Forelimb muscle (tissue), 1 donor: ENCODE measurements around the gene PHC3. TPM values are rescaled to one million over a fixed set of nuclear protein-coding genes. Genes with fewer than 3 reads are reported as not detected.
"Not testable (repeated sequence)": the region's sequence is repeated elsewhere in the genome, so short reads cannot be mapped to it uniquely, and the experiment has no call there.

Source experiments
- DNase-seq: peaks from one replicate; pipeline ENCODE4 v3.0.0-alpha.2; 2013; ENCODE audit warnings: low read depth
- polyA plus RNA-seq: library from polyadenylated mRNA; unstranded; fragments of 120-200 nt; gene quantifications from one replicate; pipeline ENCODE4 v1.2.1, GENCODE V29; 2013; ENCODE audit not compliant: insufficient read length

Gene PHC3
- polyA plus RNA-seq, 1 donor: 18.4 TPM

DNA sequence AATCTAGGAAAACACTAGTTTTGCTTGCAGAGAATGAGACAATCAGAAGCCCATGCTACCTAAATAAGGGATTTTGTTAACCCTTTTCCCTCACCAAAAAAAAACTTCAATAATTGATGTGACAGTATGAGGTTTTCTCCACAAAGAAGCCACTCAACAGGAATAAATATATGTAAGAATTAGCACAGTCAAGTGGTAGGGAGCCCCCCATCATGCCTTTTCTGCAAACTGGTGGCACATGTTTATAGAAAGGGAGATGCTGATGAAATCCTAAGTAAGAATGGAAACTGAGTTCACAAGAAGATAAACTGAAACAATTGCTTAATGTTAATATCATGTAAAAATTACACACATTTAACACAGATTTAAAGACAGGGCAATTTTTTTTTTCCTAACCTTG lies 51.0 kb downstream of the PHC3 start:
- no peak for DNase-seq

DNA sequence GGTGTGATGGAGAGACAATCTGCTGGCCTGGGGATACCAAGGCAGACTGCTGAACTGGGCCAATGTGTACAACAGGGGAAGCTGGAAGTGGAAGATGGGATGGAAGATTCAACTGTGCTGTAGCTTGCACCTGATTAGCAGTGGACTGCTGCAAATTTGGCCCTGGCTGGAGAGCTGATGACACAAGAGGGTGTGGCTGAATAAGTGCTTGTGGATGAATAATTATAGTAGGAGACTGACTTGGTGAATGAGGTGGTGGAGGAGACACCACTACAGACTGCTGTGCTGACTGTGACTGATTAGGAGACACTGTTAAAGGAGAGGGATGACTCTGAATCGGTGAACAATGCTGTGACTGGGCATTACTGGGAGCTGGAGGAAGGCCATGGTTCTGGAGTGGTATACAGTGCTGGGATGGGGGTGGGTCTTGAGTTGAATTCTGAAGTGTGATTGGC lies 52.5 kb downstream of the PHC3 start:
- no peak for DNase-seq

- no peak for DNase-seq
Measured at GRCh38 chr3:170128259-170128976, 53.1 kb downstream of the PHC3 start.

DNA sequence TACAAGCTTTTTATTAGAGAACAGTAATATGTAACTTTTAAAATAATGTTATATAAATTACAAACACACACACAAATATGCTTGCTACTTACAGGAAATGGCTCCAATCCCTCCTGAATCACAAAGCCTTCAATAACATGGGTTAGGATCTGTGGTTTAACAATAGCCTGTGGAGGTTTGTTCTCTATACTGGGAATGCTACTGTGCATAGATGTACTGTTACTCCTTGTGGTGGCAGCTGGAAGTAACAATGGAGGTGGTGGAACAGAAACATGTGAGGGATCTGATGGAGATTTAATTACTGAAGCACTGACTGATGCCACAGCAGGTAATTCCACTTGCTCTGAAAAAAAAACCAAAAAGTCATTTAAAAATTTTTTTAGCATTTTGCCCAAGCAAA lies 64.4 kb downstream of the PHC3 start:
- DNase-seq: no peak

DNA sequence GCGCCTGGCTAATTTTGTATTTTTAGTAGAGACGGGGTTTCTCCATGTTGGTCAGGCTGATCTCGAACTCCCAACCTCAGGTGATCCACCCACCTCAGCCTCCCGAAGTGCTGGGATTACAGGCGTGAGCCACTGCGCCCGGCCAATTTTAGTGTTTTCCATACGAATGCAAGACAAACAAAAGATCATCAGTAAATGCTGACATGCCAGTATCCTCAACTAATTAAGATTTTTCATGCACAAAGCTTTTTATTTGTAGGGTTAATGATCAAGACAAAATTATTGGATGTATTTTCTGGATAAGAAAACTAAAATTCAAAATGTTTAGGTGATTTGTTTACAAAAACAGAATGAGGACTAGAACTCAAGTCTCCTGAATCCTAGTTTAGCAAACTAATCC lies 67.4 kb downstream of the PHC3 start:
- not testable (repeated sequence) for DNase-seq

DNA sequence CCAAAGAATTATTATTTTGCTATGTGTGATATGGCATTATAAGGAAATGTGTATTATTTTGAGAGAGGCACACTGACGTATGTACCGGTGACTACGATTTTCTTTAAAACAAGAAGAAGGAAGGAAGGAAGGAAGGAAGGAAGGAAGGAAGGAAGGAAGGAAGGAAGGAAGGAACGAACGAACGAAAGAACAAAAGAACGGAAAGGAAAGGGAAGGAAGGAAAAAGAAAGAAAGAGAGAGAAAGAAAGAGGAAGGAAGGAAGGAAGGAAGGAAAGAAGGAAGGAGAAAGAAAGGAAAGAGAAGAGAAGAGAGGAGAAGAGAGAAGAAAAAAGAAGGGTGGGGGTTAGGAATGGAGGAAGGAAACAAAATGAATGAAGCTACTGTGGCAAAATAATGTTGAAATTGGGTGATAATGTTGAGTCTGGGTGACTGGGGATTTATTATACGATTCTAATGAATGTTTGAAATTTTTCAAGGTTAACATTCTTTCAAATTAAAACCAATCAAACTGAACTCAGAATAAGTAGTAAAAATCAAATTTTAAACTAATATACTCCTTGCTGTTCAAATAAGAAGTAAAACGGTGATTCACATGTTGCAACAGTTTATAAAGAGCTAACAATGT lies 70.3 kb downstream of the PHC3 start:
- DNase-seq: no peak

DNA sequence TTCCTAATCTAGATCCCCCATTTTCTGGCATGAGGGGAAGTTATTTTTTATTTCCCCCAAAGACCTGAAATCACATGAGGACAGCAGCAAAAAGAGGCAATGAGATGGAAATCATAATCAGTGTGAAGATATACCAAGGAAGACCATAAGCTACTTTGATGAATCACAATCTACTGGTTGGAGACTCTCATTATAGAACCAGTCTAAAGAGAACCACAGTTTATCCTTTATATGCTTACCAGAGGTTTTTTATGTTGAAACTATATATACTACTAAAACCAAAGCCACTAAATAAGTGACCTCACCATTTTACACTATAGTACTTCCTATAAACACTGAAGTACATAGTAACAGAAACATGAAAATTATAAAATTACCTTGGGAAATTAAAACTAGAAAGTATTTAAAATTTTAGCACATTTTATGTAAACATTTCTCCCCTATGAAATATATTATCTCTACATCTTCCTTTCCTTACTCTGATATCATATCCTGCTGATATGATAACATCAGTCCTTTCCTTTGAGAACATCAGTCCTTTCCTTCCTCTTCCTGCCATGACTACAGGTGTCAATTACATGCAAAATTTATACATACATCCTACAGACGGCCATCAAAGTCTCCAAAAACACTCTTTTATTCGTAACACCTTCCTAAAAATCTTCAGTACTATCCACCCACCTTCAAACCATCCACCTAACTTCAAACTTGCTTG lies 71.8 kb downstream of the PHC3 start:
- DNase-seq: no peak

DNA sequence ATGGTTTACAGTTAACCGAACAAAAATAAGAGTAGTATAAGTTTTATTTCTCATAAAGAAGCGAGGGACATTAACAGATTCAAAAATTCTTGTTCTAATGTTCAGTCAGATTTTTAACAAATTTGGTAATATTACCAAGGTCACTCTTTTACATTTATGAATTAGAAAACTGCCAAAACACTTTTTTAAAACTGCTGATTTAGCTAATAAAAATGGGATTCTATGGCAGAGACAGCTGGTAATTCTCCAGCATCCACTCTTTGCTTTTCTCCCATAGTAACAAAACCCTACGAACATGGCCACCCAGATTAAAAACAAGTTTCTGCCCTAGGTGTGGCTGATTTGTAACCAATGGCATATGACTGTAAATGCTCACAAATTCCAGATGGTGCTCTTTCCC lies 72.6 kb downstream of the PHC3 start:
- no peak for DNase-seq

GRCh38 chr3:170107941-170108340 lies 73.6 kb downstream of the PHC3 start:
- no peak for DNase-seq

DNA sequence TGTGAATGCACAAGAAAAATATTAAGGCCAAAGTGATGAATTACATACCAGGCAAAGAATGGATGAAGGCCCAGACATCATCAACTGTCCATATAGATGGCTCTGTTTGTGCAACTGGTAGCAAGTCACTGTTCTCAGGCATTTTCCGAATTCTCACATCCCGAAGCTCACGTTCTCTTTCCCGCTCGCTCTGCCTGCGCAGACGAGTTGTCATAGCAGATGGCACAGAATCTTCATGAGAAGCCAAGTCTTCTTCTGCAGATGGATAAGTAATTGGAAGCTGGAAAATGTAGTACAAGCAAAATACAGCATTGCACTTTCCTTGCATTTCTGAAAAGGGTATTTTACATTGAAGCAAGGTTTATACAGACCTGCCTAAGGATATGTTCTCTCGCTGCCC lies 79.1 kb downstream of the PHC3 start:
- DNase-seq: no peak

DNA sequence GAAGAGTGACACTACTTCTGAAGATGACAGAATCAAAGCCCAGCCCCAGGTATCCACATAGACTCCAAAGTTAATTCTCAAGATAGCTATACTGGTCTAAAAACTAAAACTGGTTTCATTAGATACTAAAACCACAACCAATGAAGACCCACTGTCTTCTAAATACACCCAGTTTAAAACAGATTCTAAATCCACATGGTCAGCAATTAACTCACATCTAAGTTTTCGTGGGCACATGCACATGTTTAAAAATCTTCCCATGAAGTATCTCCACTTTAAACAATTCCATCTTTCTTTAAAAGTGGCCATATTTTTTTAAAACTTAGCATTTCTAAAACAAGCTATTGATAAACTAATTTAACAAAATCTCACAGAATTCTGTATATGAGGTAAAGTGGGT lies 80.6 kb downstream of the PHC3 start:
- DNase-seq: no peak

- DNase-seq: no peak
Measured at GRCh38 chr3:170098753-170099152, 82.8 kb downstream of the PHC3 start.

DNA sequence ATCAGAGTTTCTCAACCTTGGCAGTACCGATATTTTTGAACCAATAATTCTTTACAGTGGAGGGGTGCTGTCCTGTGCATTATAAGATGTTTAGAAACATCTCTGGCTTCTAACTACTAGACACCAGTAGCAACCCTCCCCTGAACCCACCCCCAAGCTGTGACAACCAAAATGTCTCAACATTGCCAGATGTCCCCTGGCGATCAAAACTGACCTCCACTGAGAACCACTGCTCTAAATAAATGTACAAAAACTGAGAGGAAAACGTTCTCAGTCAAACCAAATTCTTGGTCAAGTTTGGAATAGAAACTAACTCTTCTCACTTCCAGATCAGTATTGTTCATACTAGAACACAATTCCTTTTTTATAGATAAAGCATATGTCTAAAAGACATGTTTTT lies 85.2 kb downstream of the PHC3 start:
- no peak for DNase-seq

DNA sequence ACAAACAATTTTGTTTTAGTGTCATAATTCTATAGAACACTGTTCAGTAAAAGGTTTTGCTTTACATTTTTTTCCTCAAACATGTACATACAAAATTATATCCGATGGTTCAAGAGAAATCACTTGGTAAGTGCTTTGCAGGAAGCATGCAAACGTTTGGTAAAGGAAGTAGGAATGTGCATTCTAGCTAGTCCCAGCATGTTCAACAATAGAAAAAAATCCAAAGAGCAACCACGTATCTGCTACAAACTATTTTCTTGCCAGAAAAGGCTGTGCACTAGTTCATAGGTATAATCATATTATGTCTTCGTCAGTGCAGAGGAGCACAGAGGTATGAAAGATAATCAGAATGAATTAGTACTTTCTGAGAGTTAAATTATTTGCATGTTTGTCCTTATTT lies 85.8 kb downstream of the PHC3 start:
- DNase-seq: no peak

GRCh38 chr3:170092907-170093306 lies 88.6 kb downstream of the PHC3 start:
- DNase-seq: no peak

DNA sequence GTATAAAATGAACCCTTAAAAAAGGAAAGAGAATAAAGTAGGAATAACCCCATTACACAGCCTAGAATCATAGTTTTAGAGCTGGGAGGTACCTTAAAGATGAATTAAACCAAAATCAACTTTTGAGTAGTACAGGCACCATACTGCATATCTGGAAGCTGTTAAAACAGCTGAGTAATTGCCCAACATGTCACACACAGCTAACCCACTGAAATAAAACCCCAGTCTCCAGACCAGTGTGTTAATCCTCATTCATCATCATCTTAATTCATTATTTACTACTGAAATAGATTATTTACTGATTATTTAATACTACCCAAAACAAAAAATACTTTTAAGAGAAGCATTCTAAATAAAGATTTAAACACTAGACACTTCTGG lies 90.9 kb downstream of the PHC3 start:
- no peak for DNase-seq

DNA sequence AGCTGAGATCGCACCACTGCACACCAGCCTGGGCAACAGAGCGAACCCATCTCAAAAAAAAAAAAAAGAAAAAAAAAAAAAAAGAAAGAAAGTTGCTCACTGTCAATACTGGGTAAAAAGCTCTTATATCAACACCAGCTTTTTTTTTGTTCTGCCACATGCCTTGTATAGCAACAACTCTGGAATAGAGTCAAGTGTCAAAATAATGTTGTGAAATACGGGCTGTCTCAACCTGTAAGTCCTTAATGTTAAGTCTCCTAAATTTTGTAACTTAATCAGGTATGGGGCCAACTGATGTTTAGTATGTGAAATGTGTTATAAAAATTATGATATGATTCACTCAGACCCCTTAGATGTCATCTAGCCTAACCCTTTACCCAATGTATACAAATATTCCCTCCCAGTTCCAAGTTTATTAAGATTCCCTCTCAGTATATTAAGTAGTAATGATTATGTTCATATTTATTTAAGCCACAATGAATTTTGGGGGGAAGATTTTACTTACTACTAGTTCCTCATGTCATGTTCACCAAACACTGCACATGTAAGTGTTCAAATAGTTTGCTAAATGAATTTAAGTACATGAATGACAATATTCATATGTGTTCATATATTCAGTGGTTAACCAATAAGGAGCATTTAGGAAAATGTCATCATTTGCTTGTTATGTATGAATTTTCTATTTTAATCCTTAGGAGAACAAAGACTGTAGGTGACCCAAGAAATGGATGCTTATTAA lies 91.5 kb downstream of the PHC3 start:
- DNase-seq: no peak

DNA sequence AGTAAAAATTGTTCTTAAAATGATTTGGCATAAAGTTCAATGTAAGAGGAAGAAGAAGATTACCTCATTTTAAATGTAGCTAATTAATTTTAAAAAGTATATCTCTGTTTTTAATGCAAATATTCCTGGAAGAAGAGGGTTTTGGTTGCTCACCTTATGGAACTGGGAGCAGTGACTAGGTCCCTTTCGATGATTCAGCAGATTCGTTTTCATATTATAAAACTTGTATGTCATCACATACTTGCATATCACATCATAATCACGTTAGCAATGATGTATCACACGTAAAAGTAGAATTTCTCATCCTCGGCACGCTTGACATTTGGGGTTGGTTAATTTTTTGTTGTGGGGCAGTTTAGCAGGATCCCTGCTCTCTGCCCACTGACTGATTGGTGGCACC lies 96.1 kb downstream of the PHC3 start:
- no peak for DNase-seq

GRCh38 chr3:170083343-170083742 lies 98.2 kb downstream of the PHC3 start:
- no peak for DNase-seq

DNA sequence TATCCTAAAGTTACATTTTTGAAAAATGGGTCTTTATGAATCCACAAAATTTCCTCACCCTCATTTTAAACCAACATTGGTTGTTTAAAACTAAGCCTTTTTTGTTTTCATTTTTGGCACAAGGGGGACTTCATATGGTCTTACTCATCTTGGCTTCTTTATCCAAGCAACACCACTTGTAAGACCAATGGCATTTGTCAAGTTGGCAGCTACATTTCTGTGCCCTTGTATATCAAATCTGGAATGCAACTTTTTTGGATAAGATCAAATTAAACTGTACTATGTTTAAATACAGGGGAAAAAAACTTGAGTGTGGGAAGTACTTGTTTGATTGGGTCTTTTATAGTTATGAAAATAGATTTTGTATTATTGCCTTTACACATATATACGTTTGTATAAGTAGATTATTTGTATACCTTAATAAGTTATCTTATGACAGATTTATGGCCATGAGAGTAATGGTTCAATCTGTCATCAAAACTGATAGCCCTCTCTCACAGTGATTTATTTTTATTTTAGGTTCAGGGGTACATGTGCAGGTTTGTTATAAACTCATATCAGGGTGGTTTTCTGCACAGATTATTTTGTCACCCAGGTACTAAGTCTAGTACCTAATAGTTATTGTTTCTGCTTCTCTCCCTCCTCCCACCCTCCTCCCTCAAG lies 100.3 kb downstream of the PHC3 start:
- DNase-seq: no peak

DNA sequence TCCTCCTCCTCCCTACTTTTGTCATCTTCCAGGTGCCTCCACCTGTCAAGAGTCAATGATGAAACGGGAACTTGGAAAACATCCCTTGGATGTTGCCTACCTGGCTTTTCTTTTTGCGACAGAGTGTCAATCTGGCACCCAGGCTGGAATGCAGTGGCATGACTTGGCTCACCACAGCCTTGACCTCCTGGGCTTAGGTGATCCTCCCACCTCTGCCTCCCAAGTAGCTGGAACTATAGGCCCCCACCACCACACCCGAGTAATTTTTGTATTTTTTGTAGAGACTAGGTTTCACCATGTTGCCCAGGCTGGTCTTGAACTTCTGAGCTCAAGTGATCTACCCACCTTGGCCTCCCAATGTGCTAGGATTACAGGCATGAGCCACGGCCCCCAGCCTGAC lies 100.9 kb downstream of the PHC3 start:
- no peak for DNase-seq
